Activated CD4-positive, alpha-beta memory T cell treated with anti-CD3 and anti-CD28 coated beads, Interleukin-2, amount 10 ng/mL, durations not matched to agents 7 days and 5 days (primary cell): ENCODE measurements around the gene OR5C1. TPM values are rescaled to one million over a fixed set of nuclear protein-coding genes. Genes with fewer than 3 reads are reported as not detected.
"Not testable (repeated sequence)": the region's sequence is repeated elsewhere in the genome, so short reads cannot be mapped to it uniquely, and the experiment has no call there.

Experiments
- CTCF ChIA-PET: fragments of 350-600 bp; sonication (Branson Sonifier 250); formaldehyde crosslinking; loops from one replicate; lab custom pipeline; 2021; ENCODE audit warnings: antibody characterized with exemption, inconsistent platforms; lab: Charles Lee
- POLR2A ChIA-PET: fragments of 350-600 bp; sonication (Branson Sonifier 250); formaldehyde crosslinking; loops from one replicate; lab custom pipeline; 2021; ENCODE audit warnings: antibody characterized with exemption; lab: Charles Lee
- DNase-seq: peaks from one replicate; pipeline ENCODE4 v3.0.0-alpha.2; 2020
- H3K27ac Mint-ChIP-seq: one replicate; pipeline ENCODE4 v1.8.0; 2021; ENCODE audit warnings: mild to moderate bottlenecking, mixed read lengths
- H3K27me3 Mint-ChIP-seq: one replicate; pipeline ENCODE4 v1.8.0; 2021; ENCODE audit warnings: mixed read lengths
- H3K36me3 Mint-ChIP-seq: one replicate; pipeline ENCODE4 v1.8.0; 2021; ENCODE audit warnings: low read depth, mixed read lengths
- H3K4me1 Mint-ChIP-seq: one replicate; pipeline ENCODE4 v1.8.0; 2021; ENCODE audit warnings: mixed read lengths
- H3K4me3 Mint-ChIP-seq: one replicate; pipeline ENCODE4 v1.8.0; 2021; ENCODE audit warnings: mild to moderate bottlenecking, mixed read lengths
- H3K9me3 Mint-ChIP-seq: one replicate; pipeline ENCODE4 v1.8.0; 2021; ENCODE audit warnings: mixed read lengths
- total RNA-seq, 2 experiments: library from RNA; stranded (reverse); gene quantifications; one replicate each; pipeline ENCODE4 v1.2.3, GENCODE V29; 2021

The OR5C1 gene
- total RNA-seq, 2 experiments from 2014 or later: not detected

DNA sequence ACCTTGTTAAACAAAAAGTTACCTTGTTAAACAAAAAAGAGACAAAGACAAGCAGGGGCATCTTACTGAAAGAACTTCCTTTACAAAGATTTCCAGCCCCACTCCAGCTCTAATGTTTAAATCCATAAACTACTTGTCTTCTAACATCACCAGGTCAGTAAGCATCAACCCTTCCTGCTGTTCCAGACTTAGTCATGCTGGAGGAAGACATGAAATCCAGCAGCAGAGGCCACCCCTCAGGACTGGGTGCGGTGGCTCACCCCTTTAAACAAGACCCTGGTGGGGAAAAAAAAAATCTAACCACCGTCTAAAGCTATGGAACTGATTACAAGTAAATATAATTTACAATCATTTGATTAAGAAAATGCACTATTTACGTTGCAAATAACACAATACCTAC, 30.6 kb downstream of the OR5C1 start:
- Mint-ChIP-seq H3K4me3 (no peak overlapping the region), H3K9me3 (no peaks in the 10 kb centered on the region), H3K27ac (peak overlapping the region; percentile 35), H3K27me3 (no peaks in the 10 kb centered on the region), H3K36me3 (peaks cover 42% of the 10 kb centered on the region), H3K4me1 (peaks cover 36% of the 10 kb centered on the region)
- no peak for DNase-seq
- POLR2A ChIA-PET: interaction anchor here (2.4 kb wide), 1 partner anchor 9 kb away, joined by 10 read pairs; the partner anchor contains the start of gene PDCL
- CTCF ChIA-PET: interaction anchor here (0.6 to 2.6 kb wide), 2 partner anchors 9 to 249 kb away, joined by 4 to 7 read pairs; partner anchors contain the start of gene PDCL

DNA sequence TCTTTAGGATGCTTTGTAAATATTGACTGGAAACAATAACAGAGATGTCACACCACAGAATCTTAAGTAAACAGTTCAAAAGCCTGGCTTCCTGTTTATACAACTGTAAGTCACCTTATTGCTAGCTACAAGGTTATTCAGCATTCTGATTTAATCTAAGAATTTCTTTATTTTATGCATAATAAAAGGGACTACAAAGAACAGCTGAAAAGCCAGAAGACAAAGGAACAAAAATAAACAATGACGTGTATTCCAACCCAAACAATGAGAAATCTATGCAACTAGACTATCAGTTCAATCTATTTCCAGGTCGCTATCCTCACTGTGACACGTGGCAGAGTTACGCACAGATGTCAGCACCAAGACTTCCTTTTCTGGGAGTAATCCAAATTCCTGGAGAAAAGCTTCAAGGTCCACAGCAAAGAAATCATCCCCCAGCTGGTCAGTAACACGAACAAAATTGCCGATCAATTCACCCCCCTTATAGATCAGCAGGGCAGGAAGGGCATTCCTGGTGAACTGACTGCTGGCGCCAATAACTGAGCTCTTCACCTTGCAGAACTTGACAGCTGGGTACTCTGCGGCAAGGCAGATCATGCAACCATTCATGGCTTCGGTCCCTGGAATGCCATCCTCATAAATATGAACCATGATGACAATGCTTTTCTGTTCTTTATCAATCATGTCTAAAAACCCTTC, 31.2 kb downstream of the OR5C1 start:
- Mint-ChIP-seq H3K27ac (peak overlapping the region; percentile 35), H3K4me3 (no peak overlapping the region), H3K36me3 (peaks cover 44% of the 10 kb centered on the region), H3K27me3 (no peaks in the 10 kb centered on the region), H3K9me3 (no peaks in the 10 kb centered on the region), H3K4me1 (peaks cover 40% of the 10 kb centered on the region)
- ChIA-PET POLR2A (interaction anchor here (2.4 kb wide), 1 partner anchor 9 kb away, joined by 10 read pairs; the partner anchor contains the start of gene PDCL), CTCF (interaction anchor here (2.6 kb wide), 1 partner anchor 8 kb away, joined by 7 read pairs; the partner anchor contains the start of gene PDCL)
- DNase-seq: no peak

DNA sequence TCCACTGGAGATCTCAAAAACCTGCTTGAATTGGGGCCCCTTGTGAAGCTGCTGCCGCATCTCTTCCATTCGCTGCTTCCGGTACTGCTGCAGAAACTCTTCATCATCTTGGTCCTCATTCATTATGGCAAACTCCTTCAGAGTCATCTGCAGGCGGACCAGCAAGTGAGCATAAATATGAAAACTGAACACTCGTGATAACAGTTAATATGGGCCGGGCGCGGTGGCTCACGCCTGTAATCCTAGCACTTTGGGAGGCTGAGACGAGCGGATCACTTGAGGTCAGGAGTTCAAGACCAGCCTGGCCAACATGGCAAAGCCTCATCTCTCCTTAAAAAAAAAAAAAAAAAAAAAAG, 31.7 kb downstream of the OR5C1 start:
- Mint-ChIP-seq H3K27ac (peak overlapping the region; percentile 27), H3K27me3 (no peaks in the 10 kb centered on the region), H3K9me3 (no peaks in the 10 kb centered on the region), H3K4me1 (peaks cover 38% of the 10 kb centered on the region), H3K4me3 (no peak overlapping the region), H3K36me3 (peaks cover 44% of the 10 kb centered on the region)
- ChIA-PET CTCF (interaction anchor here (2.6 kb wide), 1 partner anchor 8 kb away, joined by 7 read pairs; the partner anchor contains the start of gene PDCL), POLR2A (interaction anchor here (2.4 kb wide), 1 partner anchor 8 kb away, joined by 10 read pairs; the partner anchor contains the start of gene PDCL)
- DNase-seq: no peak

DNA sequence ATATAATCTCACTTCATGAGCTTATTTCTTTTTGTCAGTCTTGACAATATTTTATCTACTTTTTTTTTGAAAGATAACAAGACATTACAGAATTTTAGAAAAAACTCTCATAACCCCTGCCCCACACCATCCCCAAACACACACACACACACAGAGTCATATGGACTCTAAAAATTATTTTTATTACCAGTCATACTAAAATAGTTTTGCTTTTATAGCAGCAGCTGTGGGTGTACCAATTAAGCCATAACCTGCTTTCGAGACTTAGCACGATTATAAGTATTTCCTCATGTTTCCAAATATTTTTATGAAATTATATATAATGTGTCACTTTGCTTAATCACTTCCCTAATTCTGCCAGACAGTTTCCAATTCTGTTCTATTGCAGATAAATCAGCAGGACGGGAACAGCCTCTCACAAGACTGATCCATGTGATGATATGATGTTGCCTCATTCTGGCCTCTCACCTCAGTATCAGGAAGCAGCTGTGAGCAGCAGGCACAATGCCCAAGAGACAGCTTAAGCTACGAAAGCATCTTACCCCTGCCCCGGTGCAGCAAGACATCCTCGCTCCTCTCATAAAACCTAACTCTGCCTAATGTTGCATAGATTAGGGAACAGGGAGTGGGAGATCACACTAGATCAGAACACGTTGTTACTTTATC, 32.7 kb downstream of the OR5C1 start:
- POLR2A ChIA-PET: no interaction called here
- no peaks in the 10 kb centered on the region for H3K27me3 Mint-ChIP-seq
- CTCF ChIA-PET: no interaction called here
- H3K27ac Mint-ChIP-seq: no peak overlapping the region
- peaks cover 38% of the 10 kb centered on the region for H3K4me1 Mint-ChIP-seq
- no peak for DNase-seq
- no peaks in the 10 kb centered on the region for H3K9me3 Mint-ChIP-seq
- H3K36me3 Mint-ChIP-seq: peaks cover 49% of the 10 kb centered on the region
- no peak overlapping the region for H3K4me3 Mint-ChIP-seq

DNA sequence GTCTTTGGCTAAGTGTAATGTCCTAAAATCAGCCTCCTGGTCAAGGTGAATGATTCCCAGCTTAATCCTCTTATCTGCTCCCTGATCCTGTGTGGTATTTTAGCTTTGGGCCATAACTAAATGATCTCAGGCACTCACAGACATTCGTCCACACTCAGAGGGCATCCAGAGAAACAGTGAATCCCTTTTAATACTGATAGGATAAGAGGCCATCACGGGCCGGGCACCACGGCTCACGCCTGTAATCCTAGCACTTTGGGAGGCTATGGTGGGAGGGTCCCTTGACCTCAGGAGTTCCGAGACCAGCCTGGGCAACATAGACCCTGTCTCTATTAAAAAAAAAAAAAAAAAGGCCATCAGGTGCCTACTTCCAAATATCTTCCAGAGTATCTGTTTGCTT, 33.3 kb downstream of the OR5C1 start:
- H3K27me3 Mint-ChIP-seq: no peaks in the 10 kb centered on the region
- CTCF ChIA-PET: no interaction called here
- peaks cover 51% of the 10 kb centered on the region for H3K36me3 Mint-ChIP-seq
- POLR2A ChIA-PET: no interaction called here
- H3K4me3 Mint-ChIP-seq: no peak overlapping the region
- no peak for DNase-seq
- peaks cover 39% of the 10 kb centered on the region for H3K4me1 Mint-ChIP-seq
- no peaks in the 10 kb centered on the region for H3K9me3 Mint-ChIP-seq
- H3K27ac Mint-ChIP-seq: no peak overlapping the region

DNA sequence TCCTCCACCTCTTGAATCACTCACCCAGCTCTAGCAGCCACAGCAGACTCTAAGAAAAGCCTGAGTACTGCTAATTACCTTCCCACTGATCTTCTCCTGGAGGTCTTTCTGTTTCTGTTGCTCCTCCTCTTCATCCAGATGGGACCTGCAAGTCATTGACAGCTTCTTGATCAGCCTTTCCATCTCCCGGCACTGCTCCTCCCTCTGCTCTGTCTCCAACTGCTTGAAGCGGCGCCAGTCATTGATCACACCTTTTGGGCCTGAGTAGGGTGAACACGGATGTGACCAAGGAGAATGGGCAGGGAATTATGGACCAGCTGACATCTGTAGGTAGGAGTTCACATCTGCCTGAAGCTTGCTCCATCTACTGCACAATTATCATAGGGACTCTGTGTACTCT, 34.2 kb downstream of the OR5C1 start:
- ChIA-PET CTCF (no interaction called here), POLR2A (interaction anchor here (2.0 kb wide), 1 partner anchor 12 kb away, joined by 6 read pairs; no protein-coding TSS in a partner anchor)
- peaks cover 42% of the 10 kb centered on the region for H3K4me1 Mint-ChIP-seq
- no peaks in the 10 kb centered on the region for H3K27me3 Mint-ChIP-seq
- no peak overlapping the region for H3K4me3 Mint-ChIP-seq
- H3K27ac Mint-ChIP-seq: no peak overlapping the region
- DNase-seq: no peak
- H3K36me3 Mint-ChIP-seq: peaks cover 53% of the 10 kb centered on the region
- H3K9me3 Mint-ChIP-seq: no peaks in the 10 kb centered on the region

DNA sequence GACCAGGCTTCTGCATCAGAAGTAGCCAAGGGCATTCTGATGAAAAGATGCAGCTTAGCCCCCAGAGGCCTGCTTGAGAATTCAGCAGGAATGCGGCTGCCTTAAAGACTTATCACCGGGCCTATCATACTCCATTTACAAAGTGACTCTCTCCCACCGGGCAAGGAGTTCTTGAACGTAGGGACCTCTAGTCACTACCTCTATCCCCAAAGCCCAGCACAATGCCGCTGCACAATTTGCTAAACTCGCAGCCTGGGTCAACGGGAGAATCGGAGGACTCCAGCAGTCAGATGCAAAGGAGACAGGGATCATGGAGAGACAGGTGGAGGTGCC, 39.0 kb downstream of the OR5C1 start:
- H3K27ac Mint-ChIP-seq: peak overlapping the region; percentile 86
- DNase-seq: no peak

DNA sequence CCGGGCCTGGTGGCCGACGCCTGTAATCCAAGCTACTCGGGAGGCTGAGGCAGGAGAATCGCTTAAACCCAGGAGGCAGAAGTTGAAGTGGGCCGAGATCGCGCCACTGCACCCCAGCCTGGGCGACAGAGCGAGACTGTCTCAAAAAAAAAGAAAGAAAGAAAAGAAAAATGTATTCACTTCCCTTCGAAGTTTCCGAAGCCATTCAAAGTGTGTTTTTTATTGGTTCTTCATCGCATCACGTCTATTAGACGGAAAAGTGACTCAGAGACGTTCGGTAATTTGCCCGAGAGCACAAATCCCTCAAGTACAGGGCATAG, 40.2 kb downstream of the OR5C1 start:
- CTCF ChIA-PET: interaction anchor here (0.6 to 2.7 kb wide), 6 partner anchors 13 to 521 kb away, joined by 3 to 13 read pairs (median 4); no protein-coding TSS in a partner anchor

More for the DNA sequence above, 39.0 kb downstream of the OR5C1 start:
- Mint-ChIP-seq H3K4me3 (peak overlapping the region; percentile 91), H3K36me3 (peaks cover 31% of the 10 kb centered on the region), H3K27me3 (no peaks in the 10 kb centered on the region), H3K9me3 (no peaks in the 10 kb centered on the region), H3K4me1 (peaks cover 30% of the 10 kb centered on the region)
- ChIA-PET CTCF (interaction anchor here (0.8 to 2.7 kb wide), 4 partner anchors 9 to 512 kb away, joined by 3 to 13 read pairs (median 5); no protein-coding TSS in a partner anchor), POLR2A (interaction anchor here (0.6 to 2.3 kb wide), 18 partner anchors 8 to 513 kb away, joined by 3 to 18 read pairs (median 4); partner anchors contain the start of genes RABGAP1, RC3H2, ZBTB26 and ZBTB6)

DNA sequence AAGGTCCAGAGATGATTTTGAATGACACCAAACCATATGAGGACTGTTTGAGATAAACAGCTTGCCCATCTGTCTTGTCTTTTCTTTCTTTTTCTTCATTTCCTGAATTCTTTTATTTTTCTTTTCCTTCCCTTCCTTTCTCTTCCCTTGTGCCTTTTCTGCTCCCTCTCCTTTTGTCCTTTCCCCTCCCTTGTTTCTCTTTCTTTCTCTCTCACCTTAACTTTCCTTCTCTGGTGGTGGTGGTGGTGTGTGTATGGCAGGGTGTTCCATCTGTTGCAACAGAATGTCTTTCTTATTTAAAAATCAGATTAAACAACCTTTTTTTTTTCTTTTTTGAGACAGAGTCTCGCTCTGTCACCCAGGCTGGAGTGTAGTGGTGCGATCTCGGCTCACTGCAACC, 43.5 kb downstream of the OR5C1 start:
- ChIA-PET CTCF (no interaction called here), POLR2A (interaction anchor here (1.5 to 1.6 kb wide), 2 partner anchors 12 to 50 kb away, joined by 3 read pairs; no protein-coding TSS in a partner anchor)
- Mint-ChIP-seq H3K4me1 (peaks cover 19% of the 10 kb centered on the region), H3K9me3 (no peaks in the 10 kb centered on the region), H3K27ac (no peak overlapping the region), H3K36me3 (peaks cover under 1% of the 10 kb centered on the region), H3K4me3 (no peak overlapping the region), H3K27me3 (no peaks in the 10 kb centered on the region)
- DNase-seq: no peak

More for the DNA sequence above, 40.2 kb downstream of the OR5C1 start:
- peaks cover 24% of the 10 kb centered on the region for H3K36me3 Mint-ChIP-seq
- H3K27ac Mint-ChIP-seq: peak overlapping the region; percentile 86
- POLR2A ChIA-PET: interaction anchor here (0.7 to 2.3 kb wide), 14 partner anchors 9 to 564 kb away, joined by 3 to 18 read pairs (median 6); partner anchors contain the start of genes MRRF, RABGAP1, RBM18 and RC3H2
- DNase-seq, H3K27me3 Mint-ChIP-seq, H3K9me3 Mint-ChIP-seq: not testable (repeated sequence)
- H3K4me3 Mint-ChIP-seq: peak overlapping the region; percentile 91
- peaks cover 30% of the 10 kb centered on the region for H3K4me1 Mint-ChIP-seq

DNA sequence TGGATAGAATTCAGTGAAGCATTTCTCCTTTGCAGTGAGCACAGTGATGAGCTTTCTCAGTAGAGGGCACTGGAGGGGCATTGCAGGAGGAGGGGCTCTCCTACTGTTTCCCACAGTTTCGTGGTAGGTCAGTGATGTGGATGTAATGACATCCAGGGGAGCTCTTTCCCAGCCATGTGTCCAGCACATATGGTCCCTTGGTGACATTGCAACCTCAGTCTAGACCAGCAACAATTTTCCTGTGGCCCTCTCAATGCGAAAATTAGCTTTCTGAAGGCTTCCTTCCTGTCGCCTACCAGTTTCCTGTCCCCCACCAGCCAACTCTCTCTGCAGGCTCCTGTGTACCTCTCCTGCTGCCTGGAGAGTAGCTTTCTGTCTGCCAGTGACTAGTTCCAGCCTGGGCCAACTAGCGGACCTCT, 46.6 kb downstream of the OR5C1 start:
- H3K9me3 Mint-ChIP-seq: no peaks in the 10 kb centered on the region
- H3K27ac Mint-ChIP-seq: peak overlapping the region; percentile 61
- peak; percentile 32 for DNase-seq
- CTCF ChIA-PET: interaction anchor here (0.7 to 1.8 kb wide), 6 partner anchors 9 to 258 kb away, joined by 3 to 5 read pairs (median 4); no protein-coding TSS in a partner anchor
- no peaks in the 10 kb centered on the region for H3K27me3 Mint-ChIP-seq
- POLR2A ChIA-PET: interaction anchor here (0.9 to 1.9 kb wide), 9 partner anchors 9 to 135 kb away, joined by 3 to 13 read pairs (median 3); partner anchors contain the start of genes RC3H2 and ZBTB6
- no peak overlapping the region for H3K4me3 Mint-ChIP-seq
- peaks cover 13% of the 10 kb centered on the region for H3K4me1 Mint-ChIP-seq
- H3K36me3 Mint-ChIP-seq: no peaks in the 10 kb centered on the region

DNA sequence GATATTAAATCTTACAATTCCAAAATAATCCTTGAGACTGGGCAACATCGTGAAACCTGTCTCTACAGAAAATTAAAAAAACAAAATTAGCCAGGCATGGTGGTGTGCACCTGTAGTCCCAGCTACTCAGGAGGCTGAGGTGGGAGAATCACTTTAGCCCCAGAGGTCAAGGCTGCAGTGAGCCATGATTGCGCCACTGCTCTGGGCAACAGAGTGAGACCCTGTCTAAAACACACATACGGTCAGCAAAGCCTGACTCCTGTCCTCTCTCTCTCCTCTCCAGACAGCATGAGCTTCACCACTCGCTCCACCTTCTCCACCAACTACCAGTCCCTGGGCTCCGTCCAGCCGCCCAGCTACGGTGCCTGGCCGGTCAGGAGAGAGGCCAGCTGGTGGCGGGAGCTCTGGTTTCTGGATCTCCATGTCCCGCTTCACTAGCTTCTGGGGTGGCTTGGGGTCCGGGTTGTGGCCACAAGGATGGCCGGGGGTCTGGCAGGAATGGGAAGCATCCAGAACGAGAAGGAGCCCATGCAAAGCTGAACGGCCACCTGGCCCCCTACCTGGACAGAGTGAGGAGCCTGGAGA, 48.6 kb downstream of the OR5C1 start:
- DNase-seq: no peak
- peaks cover 13% of the 10 kb centered on the region for H3K4me1 Mint-ChIP-seq
- ChIA-PET CTCF (no interaction called here), POLR2A (interaction anchor here (0.9 kb wide), 1 partner anchor 9 kb away, joined by 5 read pairs; the partner anchor contains the start of gene PDCL)
- peaks cover 2% of the 10 kb centered on the region for H3K27me3 Mint-ChIP-seq
- H3K27ac Mint-ChIP-seq: no peak overlapping the region
- no peaks in the 10 kb centered on the region for H3K36me3 Mint-ChIP-seq
- no peaks in the 10 kb centered on the region for H3K9me3 Mint-ChIP-seq
- H3K4me3 Mint-ChIP-seq: no peak overlapping the region

DNA sequence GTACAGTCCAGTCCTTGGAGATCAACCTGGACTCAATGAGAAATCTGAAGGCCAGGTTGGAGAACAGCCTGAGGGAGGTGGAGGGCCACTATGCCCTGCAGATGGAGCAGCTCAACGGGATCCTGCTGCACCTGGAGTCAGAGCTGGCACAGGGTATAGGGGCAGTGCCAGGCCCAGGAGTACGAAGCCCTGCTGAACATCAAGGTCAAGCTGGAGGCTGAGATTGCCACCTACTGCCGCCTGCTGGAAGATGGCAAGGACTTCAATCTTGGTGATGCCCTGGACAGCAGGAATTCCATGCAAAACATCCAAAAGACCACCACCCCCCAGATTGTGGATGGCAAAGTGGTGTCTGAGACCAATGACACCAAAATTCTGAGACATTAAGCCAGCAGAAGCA, 49.7 kb downstream of the OR5C1 start:
- DNase-seq, H3K4me3 Mint-ChIP-seq, H3K27me3 Mint-ChIP-seq, H3K27ac Mint-ChIP-seq, CTCF ChIA-PET, H3K9me3 Mint-ChIP-seq, H3K36me3 Mint-ChIP-seq: not testable (repeated sequence)
- POLR2A ChIA-PET: interaction anchor here (1.3 kb wide), 1 partner anchor 74 kb away, joined by 4 read pairs; the partner anchor contains the start of gene ZBTB6
- peaks cover 13% of the 10 kb centered on the region for H3K4me1 Mint-ChIP-seq
